ENCODE data around the gene THOC1. TPM values are rescaled to one million over a fixed set of nuclear protein-coding genes. Genes with fewer than 3 reads are reported as not detected.
"Not testable (repeated sequence)": the region's sequence is repeated elsewhere in the genome, so short reads cannot be mapped to it uniquely, and the experiment has no call there.

THOC1 gene
- total and polyA plus RNA-seq, 5 experiments from 2014 or later, result 12.4 to 88.5 (median 16.4) TPM

- no peak overlapping the region for H3K4me3 Mint-ChIP-seq
- POLR2A ChIA-PET, result no interaction called here
- H3K27me3 Mint-ChIP-seq, result peaks cover 0 to 7% (median 4%) of the 10 kb centered on the region in 5 donors
- DNase-seq (no peak), ATAC-seq (no peak)
- H3K36me3 Mint-ChIP-seq, result no peaks in the 10 kb centered on the region
- H3K9me3 Mint-ChIP-seq, result peaks cover 0 to 2% (median 0%) of the 10 kb centered on the region in 9 donors
- H3K4me1 Mint-ChIP-seq, result no peaks in the 10 kb centered on the region
- no peak overlapping the region for H3K27ac Mint-ChIP-seq
Observed at GRCh38 chr18:297936-298335, 30.1 kb upstream of the THOC1 start.

- no peak for DNase-seq
- Mint-ChIP-seq H3K4me3 (no peak overlapping the region), H3K36me3 (no peaks in the 10 kb centered on the region), H3K9me3 (peaks cover 0 to 2% (median 0%) of the 10 kb centered on the region in 9 donors), H3K27me3 (peaks cover 5 to 17% (median 10%) of the 10 kb centered on the region in 5 donors), H3K4me1 (peaks cover 0 to 2% (median 0%) of the 10 kb centered on the region in 4 donors), H3K27ac (no peak overlapping the region)
- POLR2A ChIA-PET, result no interaction called here
- ATAC-seq, result no peak
Observed at GRCh38 chr18:295756-296490, 28.1 kb upstream of the THOC1 start.

- Mint-ChIP-seq H3K9me3 (peaks cover 0 to 2% (median 0%) of the 10 kb centered on the region in 9 donors), H3K27ac (no peak overlapping the region), H3K27me3 (peaks cover 8 to 26% (median 15%) of the 10 kb centered on the region in 5 donors), H3K4me1 (peaks cover 0 to 2% (median 0%) of the 10 kb centered on the region in 4 donors), H3K36me3 (no peaks in the 10 kb centered on the region), H3K4me3 (no peak overlapping the region)
- POLR2A ChIA-PET, result no interaction called here
- DNase-seq, result no peak
- no peak for ATAC-seq
Observed at GRCh38 chr18:294566-294965, 26.7 kb upstream of the THOC1 start.

- Mint-ChIP-seq H3K36me3 (no peaks in the 10 kb centered on the region), H3K4me3 (no peak overlapping the region), H3K27ac (no peak overlapping the region), H3K9me3 (peaks cover 0 to 6% (median 0%) of the 10 kb centered on the region in 9 donors), H3K4me1 (peaks cover 0 to 2% (median 0%) of the 10 kb centered on the region in 4 donors), H3K27me3 (peaks cover 10 to 27% (median 16%) of the 10 kb centered on the region in 5 donors)
- ATAC-seq, result no peak
- POLR2A ChIA-PET, result no interaction called here
- no peak for DNase-seq
Observed at GRCh38 chr18:293536-293935, 25.7 kb upstream of the THOC1 start.

- DNase-seq (no peak), ATAC-seq (no peak)
- peaks cover 0 to 2% (median 0%) of the 10 kb centered on the region in 4 donors for H3K4me1 Mint-ChIP-seq
- H3K4me3 Mint-ChIP-seq, result no peak overlapping the region
- POLR2A ChIA-PET, result no interaction called here
- H3K27me3 Mint-ChIP-seq, result peaks cover 11 to 29% (median 19%) of the 10 kb centered on the region in 5 donors
- H3K27ac Mint-ChIP-seq, result no peak overlapping the region
- no peaks in the 10 kb centered on the region for H3K36me3 Mint-ChIP-seq
- peaks cover 0 to 6% (median 0%) of the 10 kb centered on the region in 9 donors for H3K9me3 Mint-ChIP-seq
Observed at GRCh38 chr18:292271-292670, 24.4 kb upstream of the THOC1 start.

- H3K27ac Mint-ChIP-seq, H3K4me1 Mint-ChIP-seq, ATAC-seq, H3K9me3 Mint-ChIP-seq, H3K4me3 Mint-ChIP-seq, H3K36me3 Mint-ChIP-seq, POLR2A ChIA-PET, DNase-seq: not testable (repeated sequence)
- peaks cover 13 to 35% (median 22%) of the 10 kb centered on the region in 5 donors for H3K27me3 Mint-ChIP-seq
Observed at GRCh38 chr18:289970-290369, 22.1 kb upstream of the THOC1 start.

GRCh38 chr18:289026-289425 is 21.2 kb upstream of the THOC1 start:
- Mint-ChIP-seq H3K4me1 (peaks cover 0 to 4% (median 0%) of the 10 kb centered on the region in 4 donors), H3K27me3 (peaks cover 12 to 32% (median 20%) of the 10 kb centered on the region in 5 donors), H3K27ac (no peak overlapping the region), H3K36me3 (no peaks in the 10 kb centered on the region), H3K4me3 (no peak overlapping the region), H3K9me3 (peaks cover 0 to 4% (median 0%) of the 10 kb centered on the region in 9 donors)
- DNase-seq (no peak), ATAC-seq (no peak)
- POLR2A ChIA-PET, result no interaction called here

GRCh38 chr18:286515-287310 is 18.9 kb upstream of the THOC1 start:
- POLR2A ChIA-PET, result no interaction called here
- Mint-ChIP-seq H3K36me3 (peaks cover 0 to 2% (median 0%) of the 10 kb centered on the region in 3 donors), H3K27me3 (peaks cover 8 to 37% (median 16%) of the 10 kb centered on the region in 5 donors), H3K9me3 (peaks cover 0 to 4% (median 0%) of the 10 kb centered on the region in 9 donors), H3K4me1 (peaks cover 0 to 2% (median 0%) of the 10 kb centered on the region in 4 donors), H3K4me3 (no peak overlapping the region), H3K27ac (peak overlapping the region in 1 of 10 donors; percentile 26)
- DNase-seq (no peak), ATAC-seq (no peak)

GRCh38 chr18:285817-286216 is 18.0 kb upstream of the THOC1 start:
- Mint-ChIP-seq H3K9me3 (peaks cover 0 to 4% (median 0%) of the 10 kb centered on the region in 9 donors), H3K27ac (no peak overlapping the region), H3K4me1 (peaks cover 0 to 2% (median 0%) of the 10 kb centered on the region in 4 donors), H3K4me3 (no peak overlapping the region), H3K27me3 (peaks cover 13 to 42% (median 23%) of the 10 kb centered on the region in 5 donors), H3K36me3 (peaks cover 0 to 2% (median 0%) of the 10 kb centered on the region in 3 donors)
- no peak for DNase-seq
- POLR2A ChIA-PET, result no interaction called here
- ATAC-seq, result no peak

GRCh38 chr18:275486-275885 is 7.6 kb upstream of the THOC1 start:
- Mint-ChIP-seq H3K27me3 (peaks cover 0 to 6% (median 4%) of the 10 kb centered on the region in 5 donors), H3K4me3 (no peak overlapping the region), H3K27ac (peak overlapping the region in 1 of 10 donors; percentile 61), H3K36me3 (no peaks in the 10 kb centered on the region), H3K9me3 (peaks cover 0 to 12% (median 4%) of the 10 kb centered on the region in 9 donors), H3K4me1 (peaks cover 0 to 2% (median 0%) of the 10 kb centered on the region in 4 donors)
- ATAC-seq (no peak), DNase-seq (no peak)
- POLR2A ChIA-PET, result no interaction called here

GRCh38 chr18:274313-274712 is 6.5 kb upstream of the THOC1 start:
- Mint-ChIP-seq H3K9me3 (peaks cover 0 to 12% (median 4%) of the 10 kb centered on the region in 9 donors), H3K27ac (no peak overlapping the region), H3K36me3 (no peaks in the 10 kb centered on the region), H3K4me1 (peaks cover 4 to 7% (median 7%) of the 10 kb centered on the region in 4 donors), H3K27me3 (peaks cover 0 to 5% (median 0%) of the 10 kb centered on the region in 5 donors), H3K4me3 (no peak overlapping the region)
- POLR2A ChIA-PET, result no interaction called here
- no peak for DNase-seq
- no peak for ATAC-seq

GRCh38 chr18:273525-273924 is 5.7 kb upstream of the THOC1 start:
- Mint-ChIP-seq H3K27ac (no peak overlapping the region), H3K36me3 (no peaks in the 10 kb centered on the region), H3K9me3 (peaks cover 0 to 12% (median 4%) of the 10 kb centered on the region in 9 donors), H3K4me1 (peaks cover 6 to 15% (median 14%) of the 10 kb centered on the region in 4 donors), H3K4me3 (no peak overlapping the region), H3K27me3 (peaks cover 0 to 5% (median 0%) of the 10 kb centered on the region in 5 donors)
- DNase-seq (no peak), ATAC-seq (no peak)
- POLR2A ChIA-PET, result no interaction called here

GRCh38 chr18:272650-273049 is 4.8 kb upstream of the THOC1 start:
- no peak for DNase-seq
- peaks cover 0 to 5% (median 0%) of the 10 kb centered on the region in 5 donors for H3K27me3 Mint-ChIP-seq

More at GRCh38 chr18:272650-273049, 4.8 kb upstream of the THOC1 start:
- peaks cover 0 to 8% (median under 1%) of the 10 kb centered on the region in 9 donors for H3K9me3 Mint-ChIP-seq
- no peak overlapping the region for H3K27ac Mint-ChIP-seq
- H3K4me1 Mint-ChIP-seq, result peaks cover 6 to 22% (median 21%) of the 10 kb centered on the region in 4 donors
- POLR2A ChIA-PET, result no interaction called here
- peaks cover 0 to 6% (median 0%) of the 10 kb centered on the region in 3 donors for H3K36me3 Mint-ChIP-seq
- ATAC-seq, result no peak
- H3K4me3 Mint-ChIP-seq, result no peak overlapping the region

Data from naive thymus-derived CD8-positive, alpha-beta T cell (primary cell).